ENCODE results near the gene LRRFIP2.

DNA sequence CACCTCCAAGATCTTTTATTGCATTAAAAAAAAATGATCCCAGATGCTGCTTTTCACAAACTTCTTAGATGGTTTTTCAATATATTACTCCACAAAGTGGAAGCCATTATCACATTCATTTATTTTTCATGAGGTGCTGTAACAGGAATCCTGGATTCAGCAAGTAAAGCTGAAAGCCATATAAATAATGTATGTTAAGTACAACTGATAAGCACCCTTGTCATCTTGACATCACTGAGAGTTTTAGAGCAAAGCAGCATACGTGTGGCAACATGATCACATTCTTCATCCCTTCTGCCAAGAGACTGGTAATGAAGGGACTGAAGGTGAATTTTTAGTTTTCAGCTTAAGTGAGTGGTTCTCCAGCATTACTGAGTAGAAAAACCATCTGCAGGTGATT, 44.9 kb upstream of the LRRFIP2 start:
- TF ChIP-seq CTCF (IDR thresholded peaks at IDR 0.05) (no peak), POLR2A (IDR thresholded peaks at IDR 0.05) (no peak)
